Superior temporal gyrus (tissue), 1 donor: ENCODE results near the gene RGS12.
A peak's percentile ranks its signal among the peaks of the same experiment; 100 is the strongest.

Source experiments
- DNase-seq: peaks from one replicate; pipeline ENCODE4 v3.0.0-alpha.2; 2016; ENCODE audit errors: extremely low spot score

Gene RGS12

GRCh38 chr4:3292571-3293400 lies at the start of gene RGS12:
Gene RGS12 (plus strand): TSS chr4:3293021. CDS start chr4:3316171, 23,150 bp downstream.
- DNase-seq, result peak; percentile 90

GRCh38 chr4:3243136-3243780 lies 49.6 kb upstream of the RGS12 start:
- DNase-seq, result no peak

GRCh38 chr4:3244002-3244401 lies 48.8 kb upstream of the RGS12 start:
- no peak for DNase-seq

- no peak for DNase-seq
These were observed 48.1 kb upstream of the RGS12 start for GRCh38 chr4:3244747-3245146.

- DNase-seq, result no peak
These were observed 47.1 kb upstream of the RGS12 start for GRCh38 chr4:3245676-3246075.

GRCh38 chr4:3246458-3247398 lies 46.1 kb upstream of the RGS12 start:
- no peak for DNase-seq

GRCh38 chr4:3247399-3248177 lies 45.2 kb upstream of the RGS12 start:
- DNase-seq, result no peak

GRCh38 chr4:3248178-3248480 lies 44.7 kb upstream of the RGS12 start:
- no peak for DNase-seq

GRCh38 chr4:3248811-3249661 lies 43.8 kb upstream of the RGS12 start, which contains the start of gene MSANTD1:
Gene MSANTD1 (plus strand): TSS chr4:3249159. CDS start chr4:3249223, 64 bp downstream.
- peak; percentile 35 for DNase-seq

- DNase-seq, result no peak
These were observed 42.9 kb upstream of the RGS12 start for GRCh38 chr4:3249711-3250437.

- no peak for DNase-seq
These were observed 42.3 kb upstream of the RGS12 start for GRCh38 chr4:3250438-3250955.

- DNase-seq, result no peak
These were observed 41.7 kb upstream of the RGS12 start for GRCh38 chr4:3250956-3251690.

- DNase-seq, result no peak
These were observed 40.9 kb upstream of the RGS12 start for GRCh38 chr4:3251691-3252479.

GRCh38 chr4:3252480-3252828 lies 40.4 kb upstream of the RGS12 start:
- DNase-seq, result no peak

GRCh38 chr4:3252831-3253641 lies 39.8 kb upstream of the RGS12 start:
- no peak for DNase-seq

GRCh38 chr4:3253808-3254207 lies 39.0 kb upstream of the RGS12 start:
- no peak for DNase-seq
